Mesendoderm (in vitro differentiated cells): ENCODE results near the gene CCBE1. TPM values are rescaled to one million over a fixed set of nuclear protein-coding genes. Genes with fewer than 3 reads are reported as not detected.

Experiments
- DNase-seq: peaks from one replicate; pipeline ENCODE4 v3.0.0; 2013
- H2AK5ac ChIP-seq: 2 replicates; pipeline ENCODE4 v1.6.1; 2013; ENCODE audit warnings: low read length, inconsistent platforms
- H2BK120ac ChIP-seq: 2 replicates; pipeline ENCODE4 v1.6.1; 2013; ENCODE audit warnings: low read depth, mild to moderate bottlenecking, low read length, moderate library complexity, mixed read lengths
- H2BK15ac ChIP-seq: replicated peaks from 2 replicates; pipeline ENCODE4 v1.6.1; 2013; ENCODE audit warnings: low read depth, mild to moderate bottlenecking, moderate library complexity
- H2BK5ac ChIP-seq: 2 replicates; pipeline ENCODE4 v1.6.1; 2013; ENCODE audit warnings: low read length, inconsistent platforms
- H3K18ac ChIP-seq: 2 replicates; pipeline ENCODE4 v1.6.1; 2013; ENCODE audit warnings: mild to moderate bottlenecking, low read length, mixed read lengths
- H3K23ac ChIP-seq: one replicate; pipeline ENCODE4 v1.6.1; 2013; ENCODE audit warnings: low read length
- H3K27ac ChIP-seq: 2 replicates; pipeline ENCODE4 v1.5.1; 2013; ENCODE audit warnings: low read depth, mild to moderate bottlenecking, inconsistent platforms, low read length, moderate library complexity
- H3K27me3 ChIP-seq: 2 replicates; pipeline ENCODE4 v1.6.1; 2013; ENCODE audit warnings: low read length, control low read depth, mild to moderate bottlenecking, inconsistent platforms; ENCODE audit not compliant: insufficient read depth, poor library complexity
- H3K36me3 ChIP-seq: 2 replicates; pipeline ENCODE4 v1.6.1; 2013; ENCODE audit warnings: low read length, inconsistent platforms; ENCODE audit not compliant: control insufficient read depth, insufficient read depth
- H3K4ac ChIP-seq: one replicate; pipeline ENCODE4 v1.6.1; 2013; ENCODE audit warnings: low read depth, mild to moderate bottlenecking, low read length, moderate library complexity
- H3K4me1 ChIP-seq: 2 replicates; pipeline ENCODE4 v1.6.1; 2013; ENCODE audit warnings: low read depth, low read length, inconsistent platforms; ENCODE audit not compliant: control insufficient read depth
- H3K4me2 ChIP-seq: 2 replicates; pipeline ENCODE4 v1.6.1; 2013; ENCODE audit warnings: low read length
- H3K4me3 ChIP-seq: 2 replicates; pipeline ENCODE4 v1.5.1; 2013; ENCODE audit warnings: mild to moderate bottlenecking, low read length
- H3K56ac ChIP-seq: one replicate; pipeline ENCODE4 v1.6.1; 2013; ENCODE audit warnings: low read length
- H3K79me1 ChIP-seq: 2 replicates; pipeline ENCODE4 v1.6.1; 2013; ENCODE audit warnings: low read length, inconsistent platforms
- H3K79me2 ChIP-seq: 2 replicates; pipeline ENCODE4 v1.6.1; 2013; ENCODE audit warnings: mild to moderate bottlenecking, low read length; ENCODE audit not compliant: control insufficient read depth, insufficient read depth
- H3K9ac ChIP-seq: 2 replicates; pipeline ENCODE4 v1.6.1; 2013; ENCODE audit warnings: low read length, inconsistent platforms
- H4K5ac ChIP-seq: one replicate; pipeline ENCODE4 v1.6.1; 2013; ENCODE audit warnings: low read length
- H4K8ac ChIP-seq: one replicate; pipeline ENCODE4 v1.6.1; 2013; ENCODE audit warnings: low read depth, mild to moderate bottlenecking, control low read depth, low read length, moderate library complexity
- WGBS: extraction: QIAGEN DNeasy Blood & Tissue Kit; methylation state at CpG from one replicate; pipeline ENCODE4 v1.1.7; 2013; ENCODE audit warnings: low lambda C conversion rate, missing lambda C conversion rate; ENCODE audit not compliant: insufficient coverage; ENCODE audit errors: extremely low coverage; 5-methylcytosine and 5-hydroxymethylcytosine counted together
- polyA plus RNA-seq, 2 experiments: library from polyadenylated mRNA; stranded (reverse); fragments of 200-250 nt; gene quantifications; one replicate each; pipeline ENCODE4 v1.2.3, GENCODE V29; 2013

CCBE1 gene
- 0.11 TPM for polyA plus RNA-seq (2013, experiment 1 of 2)
- 0.17 TPM for polyA plus RNA-seq (2013, experiment 2 of 2)

DNA sequence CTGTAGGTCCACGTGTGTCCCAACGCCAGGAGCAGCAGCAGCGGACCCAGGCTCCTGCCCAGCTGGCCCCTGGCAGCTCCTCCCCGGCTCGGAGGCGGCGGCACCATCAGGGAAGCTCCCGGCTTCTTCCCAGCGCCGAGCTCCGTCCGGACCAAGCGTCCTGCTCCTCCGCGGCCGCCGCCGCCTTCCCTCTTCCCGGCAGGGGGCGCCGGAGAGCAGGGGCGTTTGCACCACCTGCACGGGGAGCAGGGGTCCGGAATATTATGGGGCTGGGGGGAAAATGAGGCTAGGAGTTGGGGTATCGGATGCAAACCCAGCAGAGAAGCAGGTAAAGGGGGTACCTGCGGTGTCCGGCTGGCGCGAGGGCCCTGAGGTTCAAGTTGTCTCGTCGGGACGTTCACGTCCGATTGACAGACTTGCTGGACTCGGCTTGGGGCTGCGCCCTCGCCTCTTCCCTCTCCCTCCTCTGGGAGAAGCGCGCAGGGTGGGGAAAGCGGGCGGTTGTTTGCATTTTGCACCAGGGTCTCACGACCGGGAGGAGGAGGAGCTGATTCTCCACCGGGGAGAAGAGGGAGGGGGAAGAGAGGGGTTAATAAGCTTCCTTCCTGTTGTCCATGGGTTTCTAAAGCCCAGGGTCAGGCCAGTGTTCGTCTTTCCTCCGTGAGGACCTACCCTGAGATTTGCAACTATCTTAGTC, at the start of gene CCBE1:
TSS of gene CCBE1 (minus strand) at position 188 of the 697 bp plus-strand sequence.
- DNase-seq, result peak; percentile 79
- Histone ChIP-seq H4K8ac (no peak within 1 kb of the TSS), H3K27me3 (peaks cover 23% of the 10 kb centered on the region), H2BK15ac (no peak within 1 kb of the TSS), H3K4ac (no peak within 1 kb of the TSS), H3K27ac (no peak within 1 kb of the TSS), H3K9ac (peak within 1 kb of the TSS; percentile 45), H3K18ac (no peak within 1 kb of the TSS), H3K79me2 (no peaks in the 10 kb centered on the region), H3K23ac (peak within 1 kb of the TSS; percentile 45), H3K56ac (peak within 1 kb of the TSS; percentile 76), H3K36me3 (no peaks in the 10 kb centered on the region), H3K79me1 (no peaks in the 10 kb centered on the region), H3K4me3 (peak within 1 kb of the TSS; percentile 35), H3K4me2 (peak within 1 kb of the TSS; percentile 90), H2AK5ac (no peak within 1 kb of the TSS), H4K5ac (no peak within 1 kb of the TSS), H2BK120ac (no peak within 1 kb of the TSS), H2BK5ac (no peak within 1 kb of the TSS), H3K4me1 (no peaks in the 10 kb centered on the region)
- WGBS, result no CpG with 5 or more reads among the region's 46 CpGs

DNA sequence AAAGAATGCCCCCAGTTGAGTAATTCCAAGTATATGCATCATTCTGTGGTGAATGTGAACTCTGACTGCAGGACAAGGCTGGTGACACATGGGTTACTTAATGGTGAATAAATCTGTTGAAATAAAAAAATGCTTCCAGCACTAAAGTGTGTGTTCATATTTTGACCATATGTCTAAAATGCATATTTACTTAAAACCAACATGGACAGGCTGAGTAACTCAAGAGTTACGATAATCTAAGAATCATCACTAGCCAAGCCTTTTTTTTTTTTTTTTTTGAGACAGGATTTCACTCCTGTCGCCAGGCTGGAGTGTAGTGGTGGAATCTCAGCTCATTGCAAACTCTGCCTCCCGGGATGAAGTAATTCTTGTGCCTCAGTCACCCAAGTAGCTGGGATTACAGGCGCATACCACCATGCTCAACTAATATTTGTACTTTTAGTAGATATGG, 47.1 kb upstream of the CCBE1 start:
- Histone ChIP-seq H2BK15ac (no peak overlapping the region), H4K8ac (no peak overlapping the region), H3K18ac (no peak overlapping the region), H3K4me1 (no peaks in the 10 kb centered on the region), H3K4me3 (no peak overlapping the region), H3K9ac (no peak overlapping the region), H3K79me1 (no peaks in the 10 kb centered on the region), H2BK120ac (no peak overlapping the region), H3K27me3 (no peaks in the 10 kb centered on the region), H4K5ac (no peak overlapping the region), H3K36me3 (no peaks in the 10 kb centered on the region), H3K56ac (no peak overlapping the region), H3K27ac (no peak overlapping the region), H3K79me2 (no peaks in the 10 kb centered on the region), H3K4me2 (no peak overlapping the region), H2AK5ac (no peak overlapping the region), H3K4ac (no peak overlapping the region), H3K23ac (no peak overlapping the region), H2BK5ac (no peak overlapping the region)
- WGBS, result no CpG with 5 or more reads among the region's 4 CpGs
- DNase-seq, result no peak

DNA sequence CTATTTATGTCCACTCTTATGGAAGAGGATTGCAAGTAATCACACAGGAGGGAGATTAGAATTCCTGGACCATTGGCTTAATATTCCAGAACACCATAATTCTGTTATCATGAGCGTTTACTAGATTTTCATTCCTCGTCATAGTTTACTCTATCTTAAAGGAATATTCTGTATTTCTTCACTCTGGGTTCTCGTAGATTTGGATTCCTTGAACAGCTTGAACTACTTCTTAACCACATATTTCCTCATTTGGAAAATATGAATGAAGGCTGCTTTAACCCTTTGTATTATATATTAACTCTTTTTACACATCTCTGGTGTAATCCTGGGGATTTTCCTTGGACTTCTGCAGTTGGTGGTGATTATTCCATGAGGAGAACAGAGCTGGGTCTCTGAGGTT, 46.3 kb upstream of the CCBE1 start:
- no peak overlapping the region for H2BK5ac ChIP-seq
- no peaks in the 10 kb centered on the region for H3K79me2 ChIP-seq
- H3K23ac ChIP-seq, result no peak overlapping the region
- WGBS, result no CpG with 5 or more reads among the region's 3 CpGs
- no peak for DNase-seq
- H3K56ac ChIP-seq, result no peak overlapping the region
- no peak overlapping the region for H2BK15ac ChIP-seq
- no peak overlapping the region for H3K27ac ChIP-seq
- no peak overlapping the region for H3K4me3 ChIP-seq
- no peak overlapping the region for H4K8ac ChIP-seq
- H3K79me1 ChIP-seq, result no peaks in the 10 kb centered on the region
- no peaks in the 10 kb centered on the region for H3K27me3 ChIP-seq
- H3K18ac ChIP-seq, result no peak overlapping the region
- no peak overlapping the region for H3K9ac ChIP-seq
- H3K4me2 ChIP-seq, result no peak overlapping the region
- H3K4ac ChIP-seq, result no peak overlapping the region
- H3K36me3 ChIP-seq, result no peaks in the 10 kb centered on the region
- H2AK5ac ChIP-seq, result no peak overlapping the region
- no peaks in the 10 kb centered on the region for H3K4me1 ChIP-seq
- no peak overlapping the region for H2BK120ac ChIP-seq
- no peak overlapping the region for H4K5ac ChIP-seq

GRCh38 chr18:59742325-59743111, 45.3 kb upstream of the CCBE1 start:
- Histone ChIP-seq H3K9ac (no peak overlapping the region), H3K27me3 (no peaks in the 10 kb centered on the region), H3K4me1 (no peaks in the 10 kb centered on the region), H4K5ac (no peak overlapping the region), H4K8ac (no peak overlapping the region), H3K4me3 (no peak overlapping the region), H3K79me1 (no peaks in the 10 kb centered on the region), H3K18ac (no peak overlapping the region), H3K27ac (no peak overlapping the region), H2AK5ac (no peak overlapping the region), H3K4me2 (no peak overlapping the region), H2BK15ac (no peak overlapping the region), H3K79me2 (no peaks in the 10 kb centered on the region), H3K56ac (no peak overlapping the region), H3K36me3 (no peaks in the 10 kb centered on the region), H3K23ac (no peak overlapping the region), H2BK120ac (no peak overlapping the region), H3K4ac (no peak overlapping the region), H2BK5ac (no peak overlapping the region)
- no CpG with 5 or more reads among the region's 8 CpGs for WGBS
- no peak for DNase-seq

GRCh38 chr18:59740141-59740540, 42.9 kb upstream of the CCBE1 start:
- Histone ChIP-seq H3K79me1 (no peaks in the 10 kb centered on the region), H3K4me2 (no peak overlapping the region), H3K18ac (no peak overlapping the region), H4K5ac (no peak overlapping the region), H3K4me1 (no peaks in the 10 kb centered on the region), H3K79me2 (no peaks in the 10 kb centered on the region), H3K56ac (no peak overlapping the region), H3K4me3 (no peak overlapping the region), H3K27ac (no peak overlapping the region), H2BK120ac (no peak overlapping the region), H3K9ac (no peak overlapping the region), H3K27me3 (no peaks in the 10 kb centered on the region), H3K4ac (no peak overlapping the region), H3K36me3 (no peaks in the 10 kb centered on the region), H3K23ac (no peak overlapping the region), H2BK15ac (no peak overlapping the region), H2BK5ac (no peak overlapping the region), H4K8ac (no peak overlapping the region), H2AK5ac (no peak overlapping the region)
- no peak for DNase-seq
